Adrenal gland (tissue), 5 donors: ENCODE data around the gene SLC22A4.

Experiments
- CTCF ChIP-seq, 6 experiments: fragments of 450-650 bp in 4 of 6; fragments of 200-600 bp in 2 of 6; sonication (generic) in 1 of 6; IDR thresholded peaks; 1 replicate in 5 of 6; 2 replicates in 1 of 6; pipeline versions ENCODE4 v1.5.1 to v1.8.0; 2016 to 2021; ENCODE audit warnings: antibody characterized with exemption in 6 of 6, mild to moderate bottlenecking in 2 of 6, moderate library complexity in 1 of 6
- POLR2A ChIP-seq, 2 donors: fragments of 450-650 bp; IDR thresholded peaks; one replicate each; pipeline ENCODE4 v1.6.1; 2017; ENCODE audit warnings: antibody characterized with exemption in 2 of 2, mild to moderate bottlenecking in 2 of 2, moderate library complexity in 1 of 2
- donor health status: DM: no; HTN: no; CAD: no.

- no peak for TF ChIP-seq CTCF (IDR thresholded peaks at IDR 0.05)
- no peak for TF ChIP-seq POLR2A (IDR thresholded peaks at IDR 0.05)
These were observed 28.1 kb downstream of the SLC22A4 start for GRCh38 chr5:132322266-132322665.
